ENCODE measurements around the gene PIGU.

GRCh38 chr20:34538671-34539123 is 138.2 kb downstream of the PIGU start:
- TF ChIP-seq FOXP2 (optimal IDR thresholded peaks at IDR 0.05; ENCODE audit: control extremely low read depth, extremely low read length, insufficient read depth) = no peak
- TF ChIP-seq POLR2AphosphoS5 (IDR thresholded peaks at IDR 0.05; ENCODE audit: borderline replicate concordance, low read depth, low read length) = no peak
- TF ChIP-seq EZH2 (IDR thresholded peaks at IDR 0.05) = no peak
